Liver (tissue), 3 donors: ENCODE data around the gene SARDH.

Experiments
- EGR1 ChIP-seq, 2 donors: IDR thresholded peaks; 2 replicates each; pipeline ENCODE4 v1.6.1; 2016 to 2018; ENCODE audit warnings: antibody characterized with exemption in 2 of 2, low read depth in 2 of 2
- HNF4A ChIP-seq, 2 donors: conservative IDR thresholded peaks; 2 replicates each; pipeline ENCODE4 v1.6.1; 2016; ENCODE audit warnings: antibody characterized with exemption in 2 of 2, mild to moderate bottlenecking in 2 of 2
- SP1 ChIP-seq: IDR thresholded peaks from 2 replicates; pipeline ENCODE4 v1.6.1; 2018; ENCODE audit warnings: antibody characterized with exemption, mild to moderate bottlenecking
- TAF1 ChIP-seq: conservative IDR thresholded peaks from 2 replicates; pipeline ENCODE4 v1.6.1; 2016; ENCODE audit warnings: antibody characterized with exemption, mild to moderate bottlenecking
- TF ChIP-seq, protein P1 (sequence below): fragments of 150-350 bp; IDR thresholded peaks from 2 replicates; pipeline ENCODE4 v1.5.1; 2017; ENCODE audit warnings: improper control_type of control experiment, low read depth, low read length; ENCODE audit not compliant: missing input control
- TF ChIP-seq, protein P2 (sequence below): IDR thresholded peaks from 2 replicates; pipeline ENCODE4 v1.6.1; 2016; ENCODE audit warnings: antibody characterized with exemption
- TF ChIP-seq, protein P3 (sequence below): IDR thresholded peaks from 2 replicates; pipeline ENCODE4 v1.6.1; 2016; ENCODE audit warnings: antibody characterized with exemption
- donor health status: healthy.
- donor health status: healthy.

DNA sequence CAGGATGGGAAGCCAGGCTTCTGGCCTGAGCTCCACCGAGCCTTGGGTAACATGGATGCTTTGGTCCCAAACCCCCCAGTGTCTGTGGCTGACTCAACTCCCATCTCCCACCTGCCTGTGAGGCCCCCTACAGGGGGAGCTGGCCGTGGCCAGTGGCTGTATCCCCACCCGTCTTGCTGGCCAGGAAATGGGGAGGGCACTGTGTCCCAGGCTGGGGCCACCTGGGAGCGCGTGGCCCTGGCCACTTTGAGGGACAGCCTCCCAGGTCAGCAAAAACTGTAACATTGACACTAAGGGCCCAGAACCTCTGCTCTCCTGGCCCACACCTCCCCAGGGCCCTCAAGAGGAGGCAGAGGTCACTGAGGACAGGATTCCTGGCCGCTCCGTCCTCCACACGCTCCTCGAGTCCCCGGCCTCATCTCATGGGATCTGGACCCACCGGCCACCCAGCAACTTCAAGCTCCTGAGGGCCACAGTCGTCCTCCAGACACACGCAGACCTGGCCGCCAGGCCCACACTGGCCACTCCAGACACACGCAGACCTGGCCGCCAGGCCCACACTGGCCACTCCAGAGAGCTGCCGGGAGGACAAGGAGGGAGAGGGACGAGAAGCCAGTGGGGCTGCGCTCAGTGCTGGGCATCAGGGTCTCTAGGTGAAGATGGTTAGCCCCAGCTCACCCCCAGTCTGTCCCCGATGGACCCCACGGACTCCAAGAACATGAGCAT, 57.7 kb downstream of the SARDH start:
- TF ChIP-seq, protein P1, sequence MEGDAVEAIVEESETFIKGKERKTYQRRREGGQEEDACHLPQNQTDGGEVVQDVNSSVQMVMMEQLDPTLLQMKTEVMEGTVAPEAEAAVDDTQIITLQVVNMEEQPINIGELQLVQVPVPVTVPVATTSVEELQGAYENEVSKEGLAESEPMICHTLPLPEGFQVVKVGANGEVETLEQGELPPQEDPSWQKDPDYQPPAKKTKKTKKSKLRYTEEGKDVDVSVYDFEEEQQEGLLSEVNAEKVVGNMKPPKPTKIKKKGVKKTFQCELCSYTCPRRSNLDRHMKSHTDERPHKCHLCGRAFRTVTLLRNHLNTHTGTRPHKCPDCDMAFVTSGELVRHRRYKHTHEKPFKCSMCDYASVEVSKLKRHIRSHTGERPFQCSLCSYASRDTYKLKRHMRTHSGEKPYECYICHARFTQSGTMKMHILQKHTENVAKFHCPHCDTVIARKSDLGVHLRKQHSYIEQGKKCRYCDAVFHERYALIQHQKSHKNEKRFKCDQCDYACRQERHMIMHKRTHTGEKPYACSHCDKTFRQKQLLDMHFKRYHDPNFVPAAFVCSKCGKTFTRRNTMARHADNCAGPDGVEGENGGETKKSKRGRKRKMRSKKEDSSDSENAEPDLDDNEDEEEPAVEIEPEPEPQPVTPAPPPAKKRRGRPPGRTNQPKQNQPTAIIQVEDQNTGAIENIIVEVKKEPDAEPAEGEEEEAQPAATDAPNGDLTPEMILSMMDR = no peak
- TF ChIP-seq, protein P2, sequence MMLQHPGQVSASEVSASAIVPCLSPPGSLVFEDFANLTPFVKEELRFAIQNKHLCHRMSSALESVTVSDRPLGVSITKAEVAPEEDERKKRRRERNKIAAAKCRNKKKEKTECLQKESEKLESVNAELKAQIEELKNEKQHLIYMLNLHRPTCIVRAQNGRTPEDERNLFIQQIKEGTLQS = no peak
- TF ChIP-seq, protein P3, sequence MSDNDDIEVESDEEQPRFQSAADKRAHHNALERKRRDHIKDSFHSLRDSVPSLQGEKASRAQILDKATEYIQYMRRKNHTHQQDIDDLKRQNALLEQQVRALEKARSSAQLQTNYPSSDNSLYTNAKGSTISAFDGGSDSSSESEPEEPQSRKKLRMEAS = no peak
- TF ChIP-seq HNF4A (conservative IDR thresholded peaks at IDR 0.05) (no peak), SP1 (no peak), TAF1 (no peak), EGR1 (IDR thresholded peaks at IDR 0.05; ENCODE audit: low read depth in 2 of 2) (no peak)
